Measurements from ENCODE around the gene FAM117A. TPM values are rescaled to one million over a fixed set of nuclear protein-coding genes. Genes with fewer than 3 reads are reported as not detected.

FAM117A gene, protein sequence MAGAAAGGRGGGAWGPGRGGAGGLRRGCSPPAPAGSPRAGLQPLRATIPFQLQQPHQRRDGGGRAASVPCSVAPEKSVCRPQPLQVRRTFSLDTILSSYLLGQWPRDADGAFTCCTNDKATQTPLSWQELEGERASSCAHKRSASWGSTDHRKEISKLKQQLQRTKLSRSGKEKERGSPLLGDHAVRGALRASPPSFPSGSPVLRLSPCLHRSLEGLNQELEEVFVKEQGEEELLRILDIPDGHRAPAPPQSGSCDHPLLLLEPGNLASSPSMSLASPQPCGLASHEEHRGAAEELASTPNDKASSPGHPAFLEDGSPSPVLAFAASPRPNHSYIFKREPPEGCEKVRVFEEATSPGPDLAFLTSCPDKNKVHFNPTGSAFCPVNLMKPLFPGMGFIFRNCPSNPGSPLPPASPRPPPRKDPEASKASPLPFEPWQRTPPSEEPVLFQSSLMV
- 1.2 to 1.7 TPM (median 1.5 TPM) in 5 replicates for total RNA-seq (2022; extraction: Qiagen RNA extraction)

DNA sequence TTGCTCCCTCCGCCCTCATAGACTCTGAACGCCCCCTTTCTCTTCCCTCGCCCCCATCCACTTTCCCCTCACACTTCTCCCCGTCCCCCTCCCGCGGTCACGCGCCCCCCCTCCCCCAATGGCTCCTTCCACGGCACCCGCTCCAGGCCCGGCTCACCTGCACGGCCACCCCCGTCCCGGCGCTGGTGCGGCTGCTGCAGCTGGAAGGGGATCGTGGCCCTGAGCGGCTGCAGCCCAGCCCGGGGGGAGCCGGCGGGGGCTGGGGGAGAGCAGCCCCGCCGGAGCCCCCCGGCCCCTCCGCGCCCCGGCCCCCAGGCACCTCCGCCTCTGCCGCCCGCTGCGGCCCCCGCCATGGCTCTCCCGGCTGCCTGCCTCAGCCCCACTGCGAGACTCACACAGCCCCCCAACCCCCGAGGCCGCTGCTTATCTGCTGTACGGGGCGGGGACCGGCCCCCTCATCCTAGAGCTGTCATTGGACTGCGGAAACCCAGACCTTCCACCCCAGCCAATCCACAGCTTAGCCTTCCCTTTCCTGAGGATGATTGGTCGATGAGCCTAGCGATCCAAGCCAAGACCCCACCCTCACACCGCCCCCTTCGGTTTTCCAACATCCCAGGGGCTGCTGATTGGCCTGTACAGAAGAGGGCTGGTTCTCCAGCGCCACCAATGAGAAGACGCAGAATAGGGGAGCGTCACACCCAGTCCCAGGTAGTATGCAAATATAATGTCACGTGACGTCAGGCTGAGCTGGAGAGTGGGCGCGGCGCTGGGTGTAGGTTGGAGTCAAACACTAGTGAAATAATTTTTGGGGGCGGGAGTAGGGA lies at the start of gene FAM117A:
Gene FAM117A, minus strand, starts transcription at position 397 of the 824 bp plus-strand sequence. Its CDS starts 44 bp downstream, at position 353.

DNA sequence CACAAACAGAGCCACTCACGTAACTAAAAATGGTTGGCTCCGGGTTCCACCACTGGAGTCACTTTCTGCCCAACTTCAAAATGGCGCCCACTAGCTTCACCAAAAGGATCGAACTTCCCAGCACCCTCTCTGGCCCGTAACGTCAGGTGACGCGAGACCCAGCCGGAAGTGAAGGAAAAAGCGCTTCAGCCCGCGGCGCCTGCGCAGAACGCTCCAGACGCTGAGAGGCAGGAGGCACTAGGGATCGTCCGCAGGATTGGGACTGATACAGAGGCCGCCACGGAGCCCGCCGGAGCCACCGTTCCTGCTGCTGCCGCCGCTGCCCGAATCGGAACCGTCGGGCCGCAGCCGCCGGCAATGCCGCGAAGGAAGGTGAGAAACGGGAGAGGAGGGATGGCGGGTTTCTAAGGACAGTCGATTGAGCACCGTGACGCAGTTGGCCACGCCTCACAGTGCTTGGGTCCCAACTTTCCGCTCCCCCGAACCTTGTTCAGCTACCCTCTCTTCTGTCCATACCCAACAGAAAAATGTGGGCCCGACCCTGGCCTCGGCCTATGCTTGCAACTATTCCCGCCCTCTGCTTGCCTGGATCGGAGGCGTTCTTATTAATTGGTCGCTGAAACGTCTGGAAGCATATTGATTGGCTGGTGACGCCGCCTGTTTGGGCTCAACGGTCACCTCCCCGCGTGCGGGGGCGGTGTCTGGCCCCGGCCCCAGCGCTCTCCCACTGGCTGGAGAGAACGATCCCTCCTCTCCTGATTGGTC lies 24.7 kb upstream of the FAM117A start, which contains the start of gene KAT7:
Gene KAT7, plus strand, starts transcription at position 204 of the 765 bp plus-strand sequence. Its CDS starts 154 bp downstream, at position 358.

DNA sequence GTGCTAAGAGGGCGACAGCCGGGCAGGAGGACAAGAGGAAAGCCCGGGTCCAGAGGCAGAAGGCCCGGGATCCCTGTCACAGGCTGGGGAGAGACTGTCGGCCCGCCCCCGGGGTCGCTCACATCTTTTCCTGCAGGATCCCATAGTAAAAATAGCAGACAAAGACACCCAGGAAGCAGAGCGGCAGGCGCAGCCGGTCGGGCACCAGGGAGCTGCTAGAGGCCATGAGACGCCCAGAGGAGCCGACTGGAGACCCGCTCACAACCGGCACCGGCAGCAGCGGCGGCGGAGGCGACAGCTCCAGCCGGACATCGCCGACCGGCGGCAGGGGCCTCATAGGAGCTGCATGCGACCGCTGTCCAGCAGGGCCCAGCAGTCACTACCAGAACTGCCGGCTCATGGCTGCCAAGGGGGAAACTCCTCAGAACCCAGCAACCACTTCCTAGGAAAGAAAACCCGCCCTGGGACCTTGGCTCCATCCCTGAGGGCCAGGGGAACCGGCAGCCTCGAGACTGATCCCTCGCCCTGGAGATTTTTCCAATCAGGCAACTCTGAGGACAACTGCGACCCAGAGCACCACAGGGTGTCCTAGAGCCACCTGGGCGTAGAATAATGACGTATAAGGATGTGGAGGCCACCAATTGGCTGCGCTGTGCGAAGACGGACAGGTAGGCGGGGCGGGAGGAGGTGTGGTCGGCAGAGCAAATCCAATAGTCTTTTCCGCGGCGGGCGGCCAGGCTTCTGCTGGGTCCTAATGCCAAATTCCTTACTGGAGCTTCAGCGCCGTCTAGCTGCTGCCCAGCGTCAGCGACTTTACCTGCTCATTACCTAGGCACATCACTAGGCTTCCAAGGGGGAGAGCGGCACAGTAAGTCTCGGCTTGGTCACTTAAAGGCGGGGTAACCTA lies 56.1 kb downstream of the FAM117A start, which contains the start of gene SLC35B1:
Gene SLC35B1, minus strand, starts transcription at position 357 of the 907 bp plus-strand sequence. Its CDS starts 131 bp downstream, at position 226.

DNA sequence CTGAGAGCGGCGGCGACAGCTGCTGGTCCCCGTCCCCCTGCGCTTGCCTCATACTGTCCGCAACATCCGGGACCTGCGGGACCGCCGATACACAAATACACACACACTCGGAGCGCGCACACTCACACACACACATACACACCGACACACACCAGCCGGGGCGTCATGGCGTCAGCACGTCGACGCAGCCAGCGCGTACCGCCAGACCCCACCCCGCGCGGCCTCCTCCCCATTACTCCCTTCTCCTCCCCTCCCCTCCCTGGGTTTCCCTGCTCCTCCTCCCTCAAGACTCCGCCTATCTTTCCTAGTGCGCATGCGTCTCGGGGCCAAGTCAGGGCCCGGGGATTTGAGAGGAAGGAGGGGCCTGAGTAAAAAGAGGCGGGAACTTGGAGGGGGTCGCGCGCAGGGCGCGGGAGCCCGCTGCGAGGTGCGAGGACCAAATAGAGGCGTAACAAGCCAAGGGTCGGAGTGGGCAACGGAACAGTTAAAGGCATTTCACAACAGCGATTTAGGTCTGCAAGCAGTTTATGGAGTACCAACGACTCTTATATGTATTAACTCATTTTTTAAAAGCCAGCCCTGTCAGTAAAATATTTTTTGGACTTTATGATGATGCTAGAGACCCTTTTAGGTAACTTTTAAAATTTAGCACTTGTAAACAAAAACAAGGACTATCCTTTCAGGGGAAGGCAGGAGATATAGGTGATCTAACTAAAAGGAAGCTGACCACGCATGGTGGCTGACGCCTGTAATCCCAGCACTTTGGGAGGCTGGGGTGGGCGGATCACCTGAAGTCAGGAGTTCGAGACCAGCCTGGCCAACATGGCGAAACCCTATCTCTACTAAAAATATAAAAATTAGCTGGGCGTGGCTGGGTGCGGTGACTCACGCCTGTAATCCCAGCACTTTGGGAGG lies 85.7 kb downstream of the FAM117A start, which contains the start of gene SPOP:
Gene SPOP, minus strand, starts transcription at position 165 of the 915 bp plus-strand sequence. CDS start 55,287 bp downstream, outside the sequence.

Other genes with a start within 250 kb of the FAM117A start
- gene NXPH3, start 188.3 kb downstream of the FAM117A start, total RNA-seq (2022; extraction: Qiagen RNA extraction), result 1.0 to 1.4 TPM (median 1.3 TPM) in 5 replicates
- gene SPOP, start 86.0 kb downstream of the FAM117A start, total RNA-seq (2022; extraction: Qiagen RNA extraction), result 37.7 to 49.7 TPM (median 42.3 TPM) in 5 replicates
- gene SLC35B1, start 56.2 kb downstream of the FAM117A start, total RNA-seq (2022; extraction: Qiagen RNA extraction), result 87.0 to 100 TPM (median 95.3 TPM) in 5 replicates
- 27.5 to 32.7 TPM (median 28.6 TPM) in 5 replicates for gene KAT7, start 24.6 kb upstream of the FAM117A start, total RNA-seq (2022; extraction: Qiagen RNA extraction)
- gene TAC4, start 83.9 kb upstream of the FAM117A start, total RNA-seq (2022; extraction: Qiagen RNA extraction), result not detected in 5 replicates
- gene DLX4, start 205.1 kb upstream of the FAM117A start, total RNA-seq (2022; extraction: Qiagen RNA extraction), result 1.8 to 2.9 TPM (median 2.7 TPM) in 5 replicates
- 0.05 to 0.16 TPM (median 0.07 TPM) in 4 of 5 replicates, not detected in the other for gene DLX3, start 231.1 kb upstream of the FAM117A start, total RNA-seq (2022; extraction: Qiagen RNA extraction)